ENCODE measurements around the gene ZFYVE28.
A peak's percentile ranks its signal among the peaks of the same experiment; 100 is the strongest.

Gene ZFYVE28

DNA sequence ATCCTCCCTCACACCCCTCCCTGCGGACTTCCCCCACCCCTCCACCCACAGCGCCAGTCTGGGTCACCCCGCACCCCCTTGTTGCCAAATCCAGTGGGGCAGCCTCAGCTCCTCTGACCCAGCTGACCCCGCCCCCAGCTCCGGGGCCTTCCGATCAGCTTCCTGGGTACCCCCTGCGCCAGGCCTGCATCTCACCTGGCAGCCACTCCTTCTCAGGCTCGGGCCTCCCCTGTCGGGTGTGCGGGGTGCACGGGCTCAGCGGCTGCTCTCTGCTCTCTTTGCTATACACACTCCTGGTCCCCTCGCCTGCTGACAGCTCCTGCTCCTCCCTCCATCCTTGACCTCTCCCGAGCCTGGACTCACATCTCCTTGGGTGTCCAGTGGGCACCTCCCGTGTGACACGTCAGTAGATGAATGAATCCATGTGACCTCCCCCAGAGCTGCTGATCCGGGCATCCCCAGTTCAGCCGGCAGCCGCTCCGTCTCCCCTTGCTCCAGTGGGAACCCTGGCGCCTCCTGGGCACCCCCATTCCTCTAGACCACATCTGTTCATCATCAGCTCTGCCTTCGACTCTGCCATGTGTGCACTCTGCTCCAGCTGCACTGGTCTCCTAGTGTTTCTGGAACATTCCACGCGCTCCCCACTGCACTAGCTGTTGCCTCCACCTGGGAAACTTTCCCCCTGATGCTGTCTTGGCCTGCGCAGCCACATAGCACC is 10.2 kb upstream of the ZFYVE28 start:
- no peak for DNase-seq (ENCODE audit: low spot score)

DNA sequence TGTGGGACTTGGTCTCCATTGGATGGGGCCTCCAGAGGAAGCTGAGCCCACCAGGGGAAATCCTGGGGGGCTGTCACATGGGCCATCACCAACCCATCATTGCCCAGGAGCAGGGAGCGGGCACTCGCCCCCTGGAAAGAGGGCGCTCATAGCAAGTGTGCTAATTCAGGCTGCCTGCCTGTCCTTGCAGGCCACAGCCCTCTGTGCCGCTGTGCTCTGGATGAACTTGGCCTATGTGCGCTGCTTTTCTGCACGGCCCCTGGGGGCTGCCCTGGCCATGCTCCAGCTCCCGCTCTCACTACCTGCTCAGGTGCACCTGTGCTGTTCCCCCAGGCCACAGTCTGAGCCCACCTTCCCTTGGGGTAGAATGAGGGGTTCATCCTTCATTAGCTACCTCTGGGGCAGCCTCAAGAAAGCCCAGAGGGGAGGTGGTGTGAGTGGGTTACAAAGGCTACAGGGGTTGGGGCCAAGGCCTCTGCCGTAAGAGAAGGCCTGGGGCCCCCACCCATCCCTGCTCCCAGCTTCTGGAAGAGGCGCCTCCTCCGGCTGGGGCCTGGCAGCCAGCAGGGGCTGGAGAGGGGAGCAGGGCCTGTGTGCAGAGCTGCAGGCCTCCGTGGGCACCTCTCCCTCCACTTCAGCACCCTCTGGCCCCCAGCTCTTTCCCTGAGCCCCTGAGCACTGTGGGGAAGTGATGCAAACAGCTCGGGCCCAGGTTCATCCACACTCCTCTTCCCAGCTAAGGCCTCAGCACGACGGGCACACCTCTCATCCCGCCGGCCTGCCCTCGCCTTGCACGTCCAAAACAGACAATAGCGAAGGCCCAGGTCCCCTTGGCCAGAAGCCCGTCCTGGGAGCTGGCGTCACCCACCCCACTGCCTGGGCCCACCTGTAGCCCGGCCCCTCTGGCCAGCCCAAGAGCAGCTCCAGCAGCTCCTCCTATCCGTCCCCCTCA is 9.2 kb upstream of the ZFYVE28 start:
- no peak for DNase-seq (ENCODE audit: low spot score)

DNA sequence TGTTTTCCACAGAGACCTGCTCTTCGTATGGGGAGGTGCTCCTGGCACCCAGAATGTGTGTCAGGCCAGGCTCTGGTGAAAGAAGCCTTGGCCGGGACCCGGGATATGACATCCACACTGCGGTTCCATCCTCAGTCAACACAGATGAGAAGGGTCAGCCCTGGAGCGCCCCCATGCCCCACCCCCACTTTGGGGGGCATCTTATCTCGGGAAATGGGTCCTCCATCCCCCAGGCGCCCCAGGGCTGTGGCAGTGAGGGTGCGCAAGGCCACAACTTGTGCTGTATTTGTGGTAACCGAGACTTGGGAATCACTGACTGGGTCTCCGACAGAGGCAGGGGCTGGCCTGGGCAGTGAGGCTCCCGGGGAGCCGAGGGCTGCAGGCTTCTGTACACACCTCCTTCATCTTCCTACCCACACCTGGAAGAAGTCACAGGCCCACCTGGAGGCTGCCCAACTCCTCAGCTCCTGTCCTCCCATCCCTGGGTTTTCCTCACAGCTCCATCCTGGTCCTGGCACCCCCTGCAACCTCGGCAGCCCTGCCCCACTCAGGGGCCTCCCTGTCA is 8.3 kb upstream of the ZFYVE28 start:
- no peak for DNase-seq (ENCODE audit: low spot score)

DNA sequence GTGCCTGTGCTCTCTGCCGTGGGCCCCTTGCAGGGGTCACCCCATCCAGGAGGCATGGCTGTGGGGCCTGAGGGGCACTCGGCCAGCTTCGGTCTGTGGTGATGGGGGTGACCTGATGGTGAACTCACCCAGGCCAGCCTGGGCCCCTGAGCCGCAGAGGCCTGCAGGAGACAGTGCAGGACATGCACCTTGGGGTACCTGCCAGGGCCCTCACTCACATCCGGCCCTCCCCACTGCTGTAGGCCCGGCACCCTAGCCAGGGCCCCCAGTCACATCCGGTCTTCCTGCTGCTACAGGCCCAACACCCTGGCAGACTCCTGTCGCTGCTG is 7.6 kb upstream of the ZFYVE28 start:
- no peak for DNase-seq (ENCODE audit: low spot score)

DNA sequence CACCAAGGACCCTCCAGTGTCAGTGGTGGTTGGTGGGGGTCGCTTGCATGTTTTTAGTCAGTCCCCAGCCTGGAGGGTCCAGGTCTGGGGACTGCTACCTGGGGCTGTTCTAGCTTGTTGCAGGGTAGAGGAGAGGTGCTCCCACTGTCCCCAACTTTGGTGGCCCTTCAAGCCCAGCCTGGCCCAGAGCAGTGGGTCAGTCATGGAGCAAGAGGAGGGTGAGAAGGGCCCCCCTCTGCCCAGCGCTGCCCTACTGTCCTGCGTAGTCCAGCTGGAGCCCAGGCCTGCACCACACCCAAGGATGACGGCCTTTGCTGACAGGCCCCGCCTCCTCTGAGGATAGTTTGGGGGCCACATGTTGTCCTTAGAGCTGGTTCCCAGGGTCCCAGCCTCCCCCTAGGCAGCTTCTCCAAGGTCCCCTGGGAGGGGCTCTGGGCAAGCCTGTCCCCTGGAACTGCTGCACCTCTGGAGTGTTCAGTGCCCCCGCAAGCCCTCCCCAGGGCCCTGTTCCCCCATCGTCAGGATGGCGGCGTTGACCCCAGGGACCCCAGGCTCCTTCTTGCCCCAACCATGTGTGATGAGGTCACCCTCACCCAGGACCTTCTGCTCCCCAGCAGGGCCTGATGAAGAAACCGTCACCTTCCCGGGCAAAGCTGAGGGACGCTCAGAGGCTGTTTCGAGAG is 7.1 kb upstream of the ZFYVE28 start:
- DNase-seq (ENCODE audit: low spot score), result no peak

DNA sequence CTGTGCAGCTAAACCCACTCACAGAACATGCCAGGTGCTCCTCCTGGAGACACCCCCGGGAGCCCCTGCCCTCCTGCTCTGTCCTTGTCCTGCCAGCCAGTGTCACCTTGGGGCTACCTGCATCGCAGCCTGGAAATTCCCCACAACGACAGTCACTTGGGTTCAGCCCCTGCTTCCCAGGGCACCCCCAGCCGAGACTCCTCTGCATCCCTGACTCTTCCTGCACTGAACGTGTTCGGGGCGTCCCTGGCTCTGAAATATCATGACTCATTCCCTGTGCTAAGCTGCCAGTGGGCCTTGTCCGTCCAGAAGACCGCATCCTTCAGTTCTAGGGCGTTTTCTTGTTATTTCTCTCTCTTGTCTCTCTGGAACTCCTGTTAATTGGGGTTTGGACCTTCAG is 6.1 kb upstream of the ZFYVE28 start:
- no peak for DNase-seq (ENCODE audit: low spot score)

DNA sequence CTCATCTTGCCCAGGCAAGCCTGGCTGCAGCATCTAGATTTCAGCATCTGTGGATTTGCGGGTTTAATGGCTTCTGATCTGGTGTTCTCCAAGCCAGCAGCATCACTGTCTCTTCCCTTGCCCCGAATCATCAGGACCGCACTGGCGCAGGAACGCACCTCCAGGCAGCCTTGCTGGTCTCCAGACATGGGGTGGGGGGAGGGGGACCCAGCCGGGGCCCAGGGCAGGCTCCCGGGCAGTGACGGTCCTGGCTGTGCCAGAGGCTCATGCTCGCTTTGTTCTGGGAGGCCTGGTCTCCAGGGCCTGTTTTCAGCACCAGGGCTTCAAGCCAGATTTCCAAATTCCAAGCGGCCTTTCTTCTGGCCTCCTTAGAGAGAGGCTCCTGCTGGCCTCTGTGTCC is 5.2 kb upstream of the ZFYVE28 start:
- DNase-seq (ENCODE audit: low spot score), result no peak

DNA sequence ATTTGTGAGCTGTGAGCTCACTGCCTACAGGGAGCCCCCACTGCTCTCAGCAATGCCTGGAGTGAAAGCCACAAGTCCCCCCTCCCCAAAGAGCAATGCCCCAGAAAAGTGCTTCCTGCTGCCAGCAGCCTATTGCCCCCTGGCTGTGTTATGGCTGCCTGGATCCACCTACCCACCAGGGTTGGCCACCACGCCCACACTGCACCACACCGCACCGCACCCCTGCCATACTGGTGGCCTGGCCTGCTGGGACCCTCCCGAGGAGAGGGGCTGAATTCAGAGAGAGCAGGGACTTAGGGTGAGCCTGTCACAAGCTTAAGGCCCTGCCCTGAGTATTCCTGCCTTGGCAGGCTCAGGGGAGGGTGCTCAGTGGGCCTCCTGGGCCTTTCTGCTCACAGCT is 4.6 kb upstream of the ZFYVE28 start:
- DNase-seq (ENCODE audit: low spot score), result no peak

DNA sequence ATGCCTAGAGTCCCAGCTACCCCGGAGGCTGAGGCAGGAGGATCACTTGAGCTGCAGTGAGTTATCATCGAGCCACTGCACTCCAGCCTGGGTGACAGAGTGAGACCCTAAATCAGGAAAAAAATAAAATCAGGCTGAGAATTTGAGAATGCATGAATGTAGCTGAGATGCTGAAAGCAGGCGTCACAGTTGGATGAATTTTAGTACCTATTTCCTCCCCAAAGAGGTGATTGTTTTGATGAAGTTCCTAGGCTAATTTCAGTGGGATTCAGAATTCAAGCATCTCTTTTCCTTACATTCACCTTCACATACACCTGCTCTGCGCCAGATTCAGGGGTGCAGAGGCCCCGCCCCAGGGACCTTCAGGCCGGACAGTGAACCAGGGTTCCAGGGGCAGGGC is 3.5 kb upstream of the ZFYVE28 start:
- DNase-seq (ENCODE audit: low spot score), result no peak

DNA sequence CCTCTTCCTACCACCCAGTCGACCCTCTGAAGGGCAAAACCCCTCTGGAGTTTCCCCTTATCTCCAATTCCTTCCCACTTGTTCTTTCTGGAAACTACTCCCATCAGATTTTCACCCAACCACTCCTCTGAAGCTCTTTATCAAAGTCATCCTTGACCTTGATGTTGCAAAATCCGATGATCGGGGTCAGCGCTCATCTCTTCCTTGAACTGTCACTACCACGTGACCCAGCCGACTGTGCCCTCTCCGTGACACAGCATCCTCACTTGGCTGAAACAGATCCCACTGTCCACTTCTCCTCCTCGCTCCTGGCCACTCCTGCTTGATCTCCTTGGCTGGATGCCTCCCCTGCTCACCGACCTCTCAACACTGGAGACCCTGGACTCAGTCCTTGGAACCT is 1.4 kb upstream of the ZFYVE28 start:
- no peak for DNase-seq (ENCODE audit: low spot score)

DNA sequence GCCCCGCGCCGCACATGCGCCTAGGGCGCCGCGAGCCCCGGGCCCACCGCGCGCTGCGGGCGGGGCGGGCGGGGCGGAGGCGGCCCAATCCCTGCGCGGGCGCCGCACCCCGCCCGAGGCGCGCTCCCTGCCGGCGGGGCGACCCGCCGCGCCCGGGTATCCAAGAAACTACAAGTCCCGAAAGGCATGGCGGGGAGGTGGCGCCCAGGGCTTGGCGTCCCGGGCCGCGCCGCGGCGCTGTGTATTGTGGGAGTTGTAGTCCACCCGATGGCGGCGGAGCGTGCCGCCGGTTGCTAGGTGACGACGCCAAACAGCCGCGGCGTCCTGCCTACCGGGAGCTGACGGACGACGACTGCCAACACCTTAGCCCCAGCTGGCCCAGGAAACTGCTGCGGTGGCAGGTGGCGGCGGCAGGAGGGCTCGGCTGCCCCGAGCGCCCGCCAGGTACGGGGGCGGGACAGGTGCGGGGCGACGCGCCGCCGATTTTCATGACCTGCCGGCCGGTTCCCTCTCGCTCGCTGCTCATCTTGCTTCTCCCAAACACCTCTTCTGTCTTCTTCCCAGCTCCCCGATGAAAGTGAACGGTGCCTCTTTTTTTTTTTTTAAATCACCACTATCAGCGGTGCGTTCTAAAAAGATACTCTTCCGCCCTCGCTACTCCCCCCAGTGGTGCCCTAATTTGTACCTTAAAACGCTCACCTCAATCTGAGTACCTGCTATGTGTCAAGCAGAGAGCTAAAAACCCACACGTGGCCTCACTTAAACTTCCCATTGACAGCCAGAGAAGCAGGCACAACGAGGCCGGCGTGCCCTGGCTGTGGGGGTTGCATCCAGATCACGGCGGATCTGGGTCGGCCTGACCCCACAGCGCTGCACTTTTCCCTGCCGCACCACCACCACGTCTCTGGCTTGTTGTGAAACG is 466 bp upstream of the ZFYVE28 start, which contains the start of gene CFAP99:
Gene CFAP99 (plus strand): TSS at position 306 of the 922 bp plus-strand sequence.
- DNase-seq (ENCODE audit: low spot score), result peak; percentile 99

DNA sequence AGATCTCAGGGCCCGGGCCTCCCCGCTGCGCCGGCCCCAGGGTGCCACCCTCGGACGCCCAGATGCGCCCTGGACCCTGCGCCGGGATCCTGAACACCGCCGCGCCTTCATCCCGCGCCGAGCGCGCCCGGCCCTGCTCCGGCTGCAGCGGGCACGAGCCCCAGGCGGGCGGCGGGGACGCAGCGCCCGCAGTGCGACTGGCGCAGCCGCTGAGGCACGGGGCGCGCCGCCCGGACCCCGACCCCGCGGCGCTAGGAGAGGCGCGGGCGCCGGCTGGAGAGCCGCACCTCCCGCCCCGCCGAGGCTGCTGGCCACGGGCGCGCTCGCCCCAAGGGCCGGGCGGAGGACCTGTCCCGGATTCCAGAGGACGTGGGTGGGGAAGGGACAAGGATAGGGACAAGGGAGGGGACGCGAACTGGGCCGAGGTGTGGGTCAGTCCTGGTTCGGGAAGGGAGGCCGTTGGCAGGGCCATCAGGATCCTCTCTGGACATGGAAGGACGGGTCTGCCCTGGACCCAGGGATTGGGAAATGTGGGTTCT is 1.1 kb downstream of the ZFYVE28 start:
- peak; percentile 82 for DNase-seq (ENCODE audit: low spot score)

DNA sequence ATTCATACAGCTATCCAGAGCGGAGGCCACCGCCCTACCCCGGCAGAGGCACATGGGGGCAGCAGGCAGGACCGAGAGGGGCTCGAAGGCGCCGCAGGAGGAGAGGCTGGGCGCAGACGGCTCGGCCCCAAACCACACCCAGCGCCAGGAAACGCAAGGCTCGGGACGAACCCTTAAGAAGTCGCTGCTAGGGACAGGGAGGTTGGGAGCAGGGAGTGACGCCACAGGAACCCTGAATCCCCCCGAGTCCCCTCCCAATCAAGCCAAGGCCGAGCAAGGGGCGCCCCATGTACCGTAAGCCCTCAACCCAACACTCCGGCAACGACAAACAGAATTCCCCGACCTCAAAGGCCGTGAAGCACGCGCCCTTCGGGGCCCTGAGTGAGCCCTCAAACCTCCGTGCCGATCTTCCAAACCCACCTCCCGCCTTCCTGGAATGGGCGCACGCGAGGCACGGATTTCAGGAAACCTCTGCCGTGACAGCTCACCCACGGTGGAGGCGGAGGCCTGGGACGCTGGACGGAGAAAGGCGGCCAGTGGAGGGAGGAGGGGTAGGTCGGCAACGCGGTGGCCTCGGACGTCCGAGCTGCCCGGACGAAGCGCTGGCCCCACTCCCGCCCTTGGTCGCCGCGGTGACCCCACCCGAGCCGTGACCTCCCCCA is 1.8 kb downstream of the ZFYVE28 start:
- DNase-seq (ENCODE audit: low spot score), result no peak

DNA sequence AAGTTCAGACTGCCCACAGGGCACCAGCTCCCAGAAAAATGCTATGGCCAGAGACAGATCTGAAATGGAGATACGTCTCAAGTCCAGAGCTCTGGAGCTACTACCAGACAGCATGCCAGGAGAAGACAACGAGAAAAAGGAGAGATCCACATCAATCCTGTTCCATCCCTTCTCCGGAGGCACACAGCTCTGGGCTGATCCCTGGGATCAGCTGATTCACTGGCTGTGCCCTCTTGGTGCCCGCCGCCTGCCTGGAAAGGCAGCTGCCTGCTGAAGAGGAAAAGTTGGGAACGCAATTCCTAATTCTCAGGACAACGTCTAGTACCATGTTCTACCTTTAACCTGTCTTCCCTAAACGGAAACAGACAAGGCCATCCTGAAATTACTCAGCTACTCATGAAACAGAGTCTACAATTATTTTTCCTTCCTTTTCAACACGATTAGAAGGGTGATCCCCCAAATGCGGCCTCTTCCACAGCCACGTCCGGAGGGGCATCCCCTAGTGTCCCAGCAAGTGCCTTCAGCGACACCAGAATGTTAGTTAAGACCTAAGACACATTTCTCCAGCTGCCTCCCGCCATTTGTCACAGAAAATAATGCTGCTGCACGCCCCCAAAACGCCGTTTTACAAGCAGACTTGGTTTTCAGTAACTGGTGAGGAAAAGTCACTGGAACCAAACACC is 2.4 kb downstream of the ZFYVE28 start:
- no peak for DNase-seq (ENCODE audit: low spot score)

DNA sequence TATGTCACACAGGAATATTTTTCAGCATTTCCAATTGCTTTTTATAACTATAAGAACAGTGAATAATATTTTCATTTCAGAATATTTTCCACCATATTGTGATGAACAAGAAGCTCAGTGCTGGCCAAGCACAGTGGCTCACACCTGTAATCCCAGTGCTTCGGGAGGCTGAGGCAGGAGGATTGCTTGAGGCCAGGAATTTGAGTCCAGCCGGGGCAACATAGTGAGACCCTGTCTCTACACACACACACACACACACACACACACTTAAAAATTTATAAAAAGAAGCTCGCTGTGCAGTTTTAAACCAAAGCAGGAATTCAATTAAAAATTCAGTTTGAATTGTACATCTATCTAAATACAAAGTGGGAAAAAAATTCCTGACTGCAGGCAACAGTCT is 3.2 kb downstream of the ZFYVE28 start:
- DNase-seq (ENCODE audit: low spot score), result no peak

DNA sequence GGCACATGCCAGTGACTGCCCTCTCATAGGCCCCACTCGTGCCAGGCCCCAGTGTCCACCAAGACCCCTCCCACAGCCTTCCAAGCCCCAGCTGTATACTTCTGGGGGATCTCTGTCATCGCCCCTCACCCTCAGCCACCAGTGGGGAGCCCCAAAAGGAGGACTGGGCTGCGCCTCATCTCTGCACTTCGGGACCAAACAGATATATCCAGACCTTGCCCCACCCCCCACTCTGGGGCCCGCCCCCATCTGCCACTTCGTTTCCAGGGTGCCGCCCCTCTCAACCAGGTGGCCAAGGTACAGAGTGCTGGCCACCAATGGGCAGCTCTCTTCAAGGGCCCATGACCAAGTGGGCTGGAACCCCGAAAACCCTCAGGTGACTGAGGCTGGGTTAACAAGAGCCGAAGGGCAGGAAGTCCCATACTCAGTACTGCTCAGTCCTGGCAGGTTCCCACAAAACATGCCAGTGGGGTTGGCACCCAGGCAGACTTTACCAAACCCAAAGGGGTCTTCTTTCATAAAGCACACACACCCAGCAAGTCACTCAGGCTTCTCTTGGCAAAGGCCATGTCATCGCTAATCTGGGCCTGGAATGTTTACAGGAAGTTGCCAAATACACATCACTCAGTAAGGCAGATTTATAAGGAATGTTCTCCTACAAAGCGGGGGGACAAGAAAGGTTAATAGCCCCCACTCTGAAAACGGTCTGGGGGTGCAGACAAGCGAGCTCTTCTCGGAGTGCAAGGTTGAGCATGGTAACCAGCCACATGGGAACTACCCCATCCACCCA is 4.4 kb downstream of the ZFYVE28 start:
- DNase-seq (ENCODE audit: low spot score), result no peak

DNA sequence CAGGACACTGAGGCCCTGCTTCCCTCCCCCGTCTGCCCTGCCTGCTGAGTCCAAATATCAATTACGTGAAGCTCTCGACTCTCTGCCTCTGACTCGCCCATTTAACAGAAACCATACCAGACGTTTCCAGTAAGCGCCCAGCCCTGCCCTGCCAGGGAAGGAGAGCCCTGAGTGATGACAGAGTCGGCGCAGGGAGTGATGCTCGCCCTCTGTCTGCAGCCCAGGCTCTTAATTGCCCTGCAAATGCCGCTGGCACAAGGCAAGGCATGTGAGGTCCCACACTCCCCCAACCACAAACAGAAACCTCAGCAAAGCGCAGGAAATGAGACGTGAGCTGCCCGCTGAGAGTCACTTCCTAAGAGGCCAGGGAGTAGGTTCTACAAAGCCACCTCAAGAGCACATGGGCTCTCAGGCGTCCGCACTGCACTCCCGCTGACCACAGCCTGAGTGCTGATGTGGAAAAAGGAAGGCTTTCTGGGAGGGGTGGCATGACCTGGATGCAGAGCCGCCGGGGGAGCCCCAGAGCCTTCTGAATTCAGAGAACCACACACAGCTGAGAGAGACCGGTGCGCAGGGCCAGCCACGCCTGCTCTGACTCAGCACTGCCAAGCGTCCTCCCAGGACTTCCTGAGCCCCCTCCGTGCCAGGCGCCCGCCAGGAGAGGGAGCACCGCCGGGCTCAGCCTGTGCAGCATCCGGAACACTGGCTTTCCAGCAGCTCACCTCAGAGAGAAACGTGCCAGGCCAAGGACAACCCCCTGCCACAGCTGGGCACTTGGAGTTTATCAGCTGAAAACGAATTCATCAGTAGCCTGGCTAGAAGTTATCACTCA is 5.3 kb downstream of the ZFYVE28 start:
- DNase-seq (ENCODE audit: low spot score), result peak; percentile 73

DNA sequence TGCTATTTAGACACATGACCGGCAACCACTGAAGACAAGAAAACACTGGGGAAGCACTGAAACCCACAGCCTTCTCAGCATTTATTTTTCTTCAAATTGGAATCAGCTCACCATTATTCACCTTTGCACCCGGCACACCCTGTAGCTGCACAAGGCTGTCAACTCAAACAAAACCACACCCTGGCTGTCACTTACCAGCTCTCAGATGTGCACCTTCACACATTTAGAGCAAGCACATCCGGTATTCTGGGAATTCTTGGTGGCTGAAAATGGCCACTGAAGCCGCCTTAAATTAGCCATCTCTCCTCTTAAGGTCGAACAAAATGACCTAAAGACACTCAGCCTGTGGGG is 5.9 kb downstream of the ZFYVE28 start:
- no peak for DNase-seq (ENCODE audit: low spot score)
